Measurements from ENCODE around the gene ALG10B. TPM values are rescaled to one million over a fixed set of nuclear protein-coding genes. Genes with fewer than 3 reads are reported as not detected.
"Not testable (repeated sequence)": the region's sequence is repeated elsewhere in the genome, so short reads cannot be mapped to it uniquely, and the experiment has no call there.

The ALG10B gene
- total RNA-seq (4.6 TPM), polyA plus RNA-seq (ENCODE audit: insufficient read depth in 1 of 8, insufficient read length in 8 of 8, low replicate concordance in 1 of 8) (1 to 10 TPM; 4.5 to 7.4 (median 6.4) TPM)
- long read RNA-seq, donor 1, result 0 reads
- long read RNA-seq, donor 2, result 0 reads
- long read RNA-seq, donor 3, result 0 reads
- long read RNA-seq, donor 4, full-length matches to known transcripts, result 2 of 2 reads
- long read RNA-seq, donor 4, partial matches to known transcripts, result 0 of 2 reads
- long read RNA-seq, donor 4, other reads (novel, unspliced or antisense), result 0 of 2 reads
- long read RNA-seq, donor 5, full-length matches to known transcripts, result 2 of 2 reads
- long read RNA-seq, donor 5, partial matches to known transcripts, result 0 of 2 reads
- long read RNA-seq, donor 5, other reads (novel, unspliced or antisense), result 0 of 2 reads
- long read RNA-seq, donor 6, result 0 reads
- long read RNA-seq, donor 7, result 0 reads
- long read RNA-seq, donor 8, full-length matches to known transcripts, result 1 of 1 reads
- long read RNA-seq, donor 8, partial matches to known transcripts, result 0 of 1 reads
- long read RNA-seq, donor 8, other reads (novel, unspliced or antisense), result 0 of 1 reads
- long read RNA-seq, donor 9, result 0 reads
- long read RNA-seq, donor 10, full-length matches to known transcripts, result 3 of 3 reads
- long read RNA-seq, donor 10, partial matches to known transcripts, result 0 of 3 reads
- long read RNA-seq, donor 10, other reads (novel, unspliced or antisense), result 0 of 3 reads
- long read RNA-seq, donor 11, full-length matches to known transcripts, result 1 of 1 reads
- long read RNA-seq, donor 11, partial matches to known transcripts, result 0 of 1 reads
- long read RNA-seq, donor 11, other reads (novel, unspliced or antisense), result 0 of 1 reads

GRCh38 chr12:38316391-38317129, at the start of gene ALG10B:
Gene ALG10B (plus strand): TSS chr12:38316774. CDS start chr12:38316894, 120 bp downstream.
- Histone ChIP-seq H3K4me3 (ENCODE audit: low read length) (peak within 1 kb of the TSS; percentile 72), H3K27me3 (ENCODE audit: control insufficient read depth, insufficient read depth, low read length) (no peaks in the 10 kb centered on the region), H3K4me1 (ENCODE audit: control insufficient read depth, insufficient read depth, low read length) (peaks cover 4% of the 10 kb centered on the region), H3K27ac (ENCODE audit: low read length) (peak within 1 kb of the TSS; percentile 92), H3K9me3 (replicated peaks; ENCODE audit: control insufficient read depth, low read depth, low read length) (no peaks in the 10 kb centered on the region), H3K36me3 (ENCODE audit: control insufficient read depth, insufficient read depth, low read length) (no peaks in the 10 kb centered on the region)
- WGBS (ENCODE audit: insufficient coverage), result 0% methylated on average over 31 of the region's 42 CpGs
- peak; percentile 99 for DNase-seq

DNA sequence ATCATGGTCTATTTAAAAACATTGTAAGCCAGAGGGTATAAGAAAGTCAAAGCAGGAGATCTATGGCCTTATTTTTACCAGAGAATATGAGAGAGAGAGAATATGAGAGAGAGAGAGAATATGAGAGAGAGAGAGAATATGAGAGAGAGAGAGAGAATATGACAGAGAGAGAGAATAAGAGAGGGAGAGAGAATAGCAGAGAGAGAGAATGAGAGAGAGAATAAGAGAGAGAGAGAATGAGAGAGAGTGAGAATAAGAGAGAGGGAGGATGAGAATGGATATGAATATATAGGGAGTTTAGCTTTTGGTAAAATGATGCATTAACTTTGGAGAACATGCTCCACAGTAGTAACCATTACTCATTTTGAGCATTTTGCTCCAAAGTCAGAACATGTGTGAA, 48.0 kb upstream of the ALG10B start:
- no peak overlapping the region for H3K4me3 ChIP-seq (ENCODE audit: low read length)
- H3K36me3 ChIP-seq (ENCODE audit: control insufficient read depth, insufficient read depth, low read length), result no peaks in the 10 kb centered on the region
- H3K27ac ChIP-seq (ENCODE audit: low read length), result no peak overlapping the region

DNA sequence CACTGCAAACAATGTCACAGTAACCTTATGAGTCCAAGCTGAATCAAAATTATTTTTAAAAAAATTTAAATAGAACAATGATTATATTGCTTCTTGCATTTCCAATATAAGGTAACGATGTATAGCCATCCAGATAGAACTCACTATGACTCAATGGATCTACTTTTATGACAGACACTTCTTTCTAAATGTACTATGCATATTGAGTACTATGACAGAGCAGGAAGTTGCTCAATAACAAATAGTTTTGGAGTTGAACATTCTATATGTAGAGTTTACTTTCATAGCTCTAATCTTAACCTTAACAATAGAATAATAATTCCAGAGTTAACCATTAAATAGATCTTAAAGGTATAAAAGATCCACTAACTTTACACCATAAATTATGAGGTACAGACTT, 46.7 kb upstream of the ALG10B start:
- Histone ChIP-seq H3K9me3 (replicated peaks; ENCODE audit: control insufficient read depth, low read depth, low read length) (peaks cover 2% of the 10 kb centered on the region), H3K4me3 (ENCODE audit: low read length) (no peak overlapping the region), H3K27ac (ENCODE audit: low read length) (no peak overlapping the region), H3K27me3 (ENCODE audit: control insufficient read depth, insufficient read depth, low read length) (no peaks in the 10 kb centered on the region), H3K4me1 (ENCODE audit: control insufficient read depth, insufficient read depth, low read length) (no peaks in the 10 kb centered on the region), H3K36me3 (ENCODE audit: control insufficient read depth, insufficient read depth, low read length) (no peaks in the 10 kb centered on the region)
- WGBS (ENCODE audit: insufficient coverage), result no CpG with 5 or more reads among the region's 1 CpG
- no peak for DNase-seq

More for the DNA sequence above, 48.0 kb upstream of the ALG10B start:
- DNase-seq, result no peak
- H3K9me3 ChIP-seq (replicated peaks; ENCODE audit: control insufficient read depth, low read depth, low read length), result peaks cover 5% of the 10 kb centered on the region
- H3K27me3 ChIP-seq (ENCODE audit: control insufficient read depth, insufficient read depth, low read length), result no peaks in the 10 kb centered on the region
- H3K4me1 ChIP-seq (ENCODE audit: control insufficient read depth, insufficient read depth, low read length), result no peaks in the 10 kb centered on the region

GRCh38 chr12:38279756-38280155, 36.8 kb upstream of the ALG10B start:
- Histone ChIP-seq H3K27ac (ENCODE audit: low read length) (no peak overlapping the region), H3K36me3 (ENCODE audit: control insufficient read depth, insufficient read depth, low read length) (no peaks in the 10 kb centered on the region), H3K4me1 (ENCODE audit: control insufficient read depth, insufficient read depth, low read length) (no peaks in the 10 kb centered on the region), H3K4me3 (ENCODE audit: low read length) (no peak overlapping the region), H3K27me3 (ENCODE audit: control insufficient read depth, insufficient read depth, low read length) (no peaks in the 10 kb centered on the region), H3K9me3 (replicated peaks; ENCODE audit: control insufficient read depth, low read depth, low read length) (no peaks in the 10 kb centered on the region)
- no CpG with 5 or more reads among the region's 2 CpGs for WGBS (ENCODE audit: insufficient coverage)
- DNase-seq, result no peak

DNA sequence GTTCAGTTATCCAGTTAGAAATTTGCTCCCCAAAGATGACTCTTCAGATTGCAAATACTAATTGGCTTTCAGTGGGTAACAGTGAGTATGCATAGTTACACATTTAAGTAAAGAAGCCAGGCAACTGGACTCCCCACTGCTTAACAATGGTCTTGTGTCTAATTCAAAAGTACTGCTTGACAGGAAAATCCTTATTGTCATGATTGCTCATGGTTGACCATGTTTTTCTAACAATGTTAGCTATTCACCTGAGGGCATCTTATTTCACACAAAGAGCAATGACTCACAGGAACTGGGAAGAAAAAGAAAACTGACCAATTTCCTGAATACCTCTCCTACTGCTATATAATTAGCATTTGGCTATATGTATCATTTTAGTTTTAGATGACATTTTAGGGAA, 33.7 kb upstream of the ALG10B start:
- no peak overlapping the region for H3K4me3 ChIP-seq (ENCODE audit: low read length)
- peaks cover 3% of the 10 kb centered on the region for H3K9me3 ChIP-seq (replicated peaks; ENCODE audit: control insufficient read depth, low read depth, low read length)
- no peak overlapping the region for H3K27ac ChIP-seq (ENCODE audit: low read length)
- no peak for DNase-seq
- no peaks in the 10 kb centered on the region for H3K36me3 ChIP-seq (ENCODE audit: control insufficient read depth, insufficient read depth, low read length)
- H3K4me1 ChIP-seq (ENCODE audit: control insufficient read depth, insufficient read depth, low read length), result no peaks in the 10 kb centered on the region
- H3K27me3 ChIP-seq (ENCODE audit: control insufficient read depth, insufficient read depth, low read length), result no peaks in the 10 kb centered on the region

GRCh38 chr12:38289396-38289795, 27.2 kb upstream of the ALG10B start:
- no peak overlapping the region for H3K27ac ChIP-seq (ENCODE audit: low read length)
- no peaks in the 10 kb centered on the region for H3K36me3 ChIP-seq (ENCODE audit: control insufficient read depth, insufficient read depth, low read length)
- no peaks in the 10 kb centered on the region for H3K4me1 ChIP-seq (ENCODE audit: control insufficient read depth, insufficient read depth, low read length)
- H3K4me3 ChIP-seq (ENCODE audit: low read length), result no peak overlapping the region
- 40% methylated on average over 1 of the region's 2 CpGs for WGBS (ENCODE audit: insufficient coverage)
- peaks cover 23% of the 10 kb centered on the region for H3K9me3 ChIP-seq (replicated peaks; ENCODE audit: control insufficient read depth, low read depth, low read length)
- no peak for DNase-seq
- no peaks in the 10 kb centered on the region for H3K27me3 ChIP-seq (ENCODE audit: control insufficient read depth, insufficient read depth, low read length)

DNA sequence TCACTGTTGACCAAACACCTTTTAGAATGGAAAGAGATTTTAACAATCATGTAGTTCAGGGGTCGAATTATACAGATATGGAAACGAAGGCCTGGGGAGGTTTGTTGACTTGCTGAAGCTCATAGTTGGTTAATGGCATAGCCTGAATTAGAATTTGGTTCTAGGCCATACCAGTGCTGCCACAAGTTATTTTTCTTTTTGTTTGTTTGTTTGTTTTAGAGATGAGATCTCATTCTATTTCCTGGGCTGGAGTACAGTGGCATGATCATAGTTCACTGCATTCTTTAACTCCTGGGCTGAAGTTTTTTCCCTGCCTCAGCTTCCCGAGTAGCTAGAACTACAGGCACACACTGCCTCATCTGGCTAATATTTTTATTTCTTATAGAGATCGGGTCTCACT, 25.4 kb upstream of the ALG10B start:
- 20% methylated on average over 1 of the region's 4 CpGs for WGBS (ENCODE audit: insufficient coverage)
- H3K4me1 ChIP-seq (ENCODE audit: control insufficient read depth, insufficient read depth, low read length), result no peaks in the 10 kb centered on the region
- peaks cover 31% of the 10 kb centered on the region for H3K9me3 ChIP-seq (replicated peaks; ENCODE audit: control insufficient read depth, low read depth, low read length)
- no peak for DNase-seq
- no peaks in the 10 kb centered on the region for H3K27me3 ChIP-seq (ENCODE audit: control insufficient read depth, insufficient read depth, low read length)
- no peak overlapping the region for H3K27ac ChIP-seq (ENCODE audit: low read length)
- no peaks in the 10 kb centered on the region for H3K36me3 ChIP-seq (ENCODE audit: control insufficient read depth, insufficient read depth, low read length)
- H3K4me3 ChIP-seq (ENCODE audit: low read length), result no peak overlapping the region

- not testable (repeated sequence) for H3K27ac ChIP-seq (ENCODE audit: low read length); DNase-seq; H3K4me3 ChIP-seq (ENCODE audit: low read length); H3K4me1 ChIP-seq (ENCODE audit: control insufficient read depth, insufficient read depth, low read length); H3K36me3 ChIP-seq (ENCODE audit: control insufficient read depth, insufficient read depth, low read length); H3K9me3 ChIP-seq (replicated peaks; ENCODE audit: control insufficient read depth, low read depth, low read length); H3K27me3 ChIP-seq (ENCODE audit: control insufficient read depth, insufficient read depth, low read length)
- WGBS (ENCODE audit: insufficient coverage), result no CpG with 5 or more reads among the region's 1 CpG
These were observed 13.6 kb upstream of the ALG10B start for GRCh38 chr12:38302972-38303371.

- not testable (repeated sequence) for H3K27me3 ChIP-seq (ENCODE audit: control insufficient read depth, insufficient read depth, low read length); H3K27ac ChIP-seq (ENCODE audit: low read length); DNase-seq; H3K36me3 ChIP-seq (ENCODE audit: control insufficient read depth, insufficient read depth, low read length); H3K4me1 ChIP-seq (ENCODE audit: control insufficient read depth, insufficient read depth, low read length); H3K4me3 ChIP-seq (ENCODE audit: low read length); H3K9me3 ChIP-seq (replicated peaks; ENCODE audit: control insufficient read depth, low read depth, low read length)
- no CpG with 5 or more reads among the region's 2 CpGs for WGBS (ENCODE audit: insufficient coverage)
These were observed 5.4 kb downstream of the ALG10B start for GRCh38 chr12:38321966-38322365.

GRCh38 chr12:38324912-38325311, 8.3 kb downstream of the ALG10B start:
- no peak for DNase-seq
- WGBS (ENCODE audit: insufficient coverage), result no CpG with 5 or more reads among the region's 2 CpGs
- Histone ChIP-seq H3K4me3 (ENCODE audit: low read length) (no peak overlapping the region), H3K27me3 (ENCODE audit: control insufficient read depth, insufficient read depth, low read length) (no peaks in the 10 kb centered on the region), H3K9me3 (replicated peaks; ENCODE audit: control insufficient read depth, low read depth, low read length) (no peaks in the 10 kb centered on the region), H3K27ac (ENCODE audit: low read length) (no peak overlapping the region), H3K36me3 (ENCODE audit: control insufficient read depth, insufficient read depth, low read length) (no peaks in the 10 kb centered on the region), H3K4me1 (ENCODE audit: control insufficient read depth, insufficient read depth, low read length) (no peaks in the 10 kb centered on the region)

Measured in muscle of leg (tissue), 16 donors.